NT2/D1 (cell line): ENCODE results near the gene FCSK.

Experiments
- SUZ12 ChIP-seq: IDR thresholded peaks from 2 replicates; pipeline ENCODE4 v1.6.1; 2011; ENCODE audit not compliant: insufficient read length, insufficient read depth; ENCODE audit errors: extremely low read depth
- YY1 ChIP-seq: IDR thresholded peaks from 2 replicates; pipeline ENCODE4 v1.6.1; 2011; ENCODE audit not compliant: insufficient read length, insufficient read depth
- ZNF274 ChIP-seq: IDR thresholded peaks from 2 replicates; pipeline ENCODE4 v1.6.1; 2011; ENCODE audit warnings: mild to moderate bottlenecking, low read depth, low read length

DNA sequence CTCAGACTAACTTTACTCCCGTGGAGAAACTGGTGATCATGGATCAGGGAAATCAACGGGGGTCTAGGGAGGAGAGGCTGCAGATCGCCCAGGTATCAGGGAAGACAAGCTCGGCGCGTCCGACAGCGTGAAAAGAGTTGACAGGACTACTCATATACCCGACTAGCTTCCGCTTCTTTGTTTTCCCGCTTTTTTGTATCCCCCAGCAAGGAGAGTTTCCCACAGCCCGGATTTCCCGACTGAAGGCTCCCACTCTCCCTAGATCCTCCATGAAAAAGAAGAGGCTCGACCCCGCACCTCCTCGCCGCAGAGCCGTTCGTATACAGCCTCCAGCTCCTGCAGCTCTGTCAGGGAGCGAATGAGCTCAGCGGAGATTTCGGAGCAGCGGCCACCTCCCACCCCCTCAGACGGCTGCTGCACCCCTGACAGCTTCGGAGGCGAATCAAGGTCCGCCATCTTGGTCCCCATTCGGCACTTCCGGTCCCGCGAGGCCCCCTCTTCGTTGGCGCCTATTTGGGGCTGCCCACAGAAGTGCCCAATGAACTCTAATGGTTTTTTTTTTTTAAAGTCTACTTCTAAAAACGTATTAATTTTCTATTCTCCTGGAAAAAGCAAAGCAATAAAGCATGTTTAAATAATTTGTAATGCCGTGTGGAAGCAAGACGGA lies 68.8 kb downstream of the FCSK start, which contains the start of gene COG4:
- peak; percentile 80 for TF ChIP-seq YY1
- TF ChIP-seq ZNF274: no peak
- no peak for TF ChIP-seq SUZ12
